Measurements from ENCODE around the gene ANKEF1. TPM values are rescaled to one million over a fixed set of nuclear protein-coding genes. Genes with fewer than 3 reads are reported as not detected.

The ANKEF1 gene
- total RNA-seq (2014; rRNA removed; shearing (Covaris generic)) (1.1 and 2.0 TPM in 2 replicates), total RNA-seq (2022) (4.7 and 6.4 TPM in 2 replicates), Bru-seq, nascent RNA (percentile 50 among the genes with signal in this experiment), BruChase-seq, experiment 1, labeled RNA remaining after a 6-hour chase (percentile 47 among the genes with signal in this experiment), BruChase-seq, experiment 2, labeled RNA remaining after a 2-hour chase (percentile 55 among the genes with signal in this experiment)
- long read RNA-seq, full-length matches to known transcripts, result 2 of 6 reads
- long read RNA-seq, partial matches to known transcripts, result 3 of 6 reads
- long read RNA-seq, other reads (novel, unspliced or antisense), result 1 of 6 reads

DNA sequence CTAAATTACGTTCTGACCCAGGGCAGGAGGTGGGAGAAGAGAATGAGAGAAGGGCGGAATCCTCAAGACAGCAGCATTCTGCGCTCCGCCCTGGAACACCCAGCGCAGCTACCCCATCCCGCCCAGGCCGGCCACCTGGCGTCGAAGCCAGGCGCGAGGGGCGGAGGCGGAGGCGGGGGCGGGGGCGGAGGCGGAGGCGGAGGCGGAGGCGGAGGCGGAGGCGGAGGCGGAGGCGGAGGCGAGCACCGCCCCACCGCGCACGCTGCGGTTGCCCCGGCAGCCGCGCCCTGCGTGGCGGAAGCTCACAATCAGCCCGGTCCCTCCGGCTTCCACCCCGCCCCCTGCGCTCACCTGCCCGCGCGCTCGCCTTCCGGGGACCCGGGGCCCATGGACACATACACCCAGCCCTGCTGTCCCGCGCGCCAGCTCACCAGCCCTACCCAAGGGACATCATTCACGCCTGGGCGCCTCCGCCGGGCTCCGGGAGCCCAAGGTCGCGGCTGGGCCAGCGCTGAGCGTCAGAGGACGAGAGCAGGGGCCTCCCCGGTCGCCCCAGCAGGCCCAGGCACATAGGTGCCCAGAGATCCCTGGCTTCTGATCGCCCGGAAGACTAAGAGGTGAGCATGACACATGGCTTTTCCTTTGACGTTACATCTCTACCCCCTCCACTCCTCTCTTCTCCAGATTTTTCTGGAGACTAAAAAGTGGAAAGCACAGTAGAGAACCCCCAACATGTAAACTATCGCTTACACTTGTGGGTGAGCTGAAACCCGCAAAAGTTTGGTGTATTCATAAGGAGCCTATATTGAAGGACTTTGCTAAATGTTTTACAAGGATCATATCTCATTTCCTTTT, at the start of gene ANKEF1:
ANKEF1 (plus strand) TSS at position 271 of the 855 bp plus-strand sequence. CDS start 3,315 bp downstream, outside the sequence.
- peak within 1 kb of the TSS; percentile 76 for H3K4me2 ChIP-seq (ENCODE audit: low read length)
- H3K4me3 ChIP-seq (ENCODE audit: low read depth, low read length, poor library complexity, severe bottlenecking), result peak within 1 kb of the TSS; percentile 78
- no peak within 1 kb of the TSS for H3K27ac ChIP-seq (ENCODE audit: low read depth, low read length, poor library complexity, severe bottlenecking)
- H3K9me2 ChIP-seq (ENCODE audit: insufficient read depth, low read length), result no peaks in the 10 kb centered on the region
- H4K20me1 ChIP-seq (ENCODE audit: insufficient read depth, low read length), result no peaks in the 10 kb centered on the region
- peak within 1 kb of the TSS; percentile 92 for H2AFZ ChIP-seq (ENCODE audit: low read length)
- no peaks in the 10 kb centered on the region for H3K79me2 ChIP-seq (ENCODE audit: insufficient read depth, low read depth, low read length)
- no peaks in the 10 kb centered on the region for H3K36me3 ChIP-seq (ENCODE audit: insufficient read depth, low read length)
- H3K4me1 ChIP-seq (ENCODE audit: insufficient read depth, low read length, poor library complexity, severe bottlenecking), result no peaks in the 10 kb centered on the region
- CTCF ChIA-PET (ENCODE audit: unreplicated experiment), result no interaction called here
- peak; percentile 86 for DNase-seq (ENCODE audit: low spot score)
- BruUV-seq (replicated peaks), result TSS peak; percentile 79
- POLR2A ChIA-PET, result interaction anchor here (0.6 to 1.7 kb wide), 2 partner anchors 21 to 704 kb away, joined by 3 to 7 read pairs; no protein-coding TSS in a partner anchor
- no peak for TF ChIP-seq EZH2phosphoT487 (IDR thresholded peaks at IDR 0.05; ENCODE audit: borderline replicate concordance, low read depth, low read length)
- TF ChIP-seq, protein P1, sequence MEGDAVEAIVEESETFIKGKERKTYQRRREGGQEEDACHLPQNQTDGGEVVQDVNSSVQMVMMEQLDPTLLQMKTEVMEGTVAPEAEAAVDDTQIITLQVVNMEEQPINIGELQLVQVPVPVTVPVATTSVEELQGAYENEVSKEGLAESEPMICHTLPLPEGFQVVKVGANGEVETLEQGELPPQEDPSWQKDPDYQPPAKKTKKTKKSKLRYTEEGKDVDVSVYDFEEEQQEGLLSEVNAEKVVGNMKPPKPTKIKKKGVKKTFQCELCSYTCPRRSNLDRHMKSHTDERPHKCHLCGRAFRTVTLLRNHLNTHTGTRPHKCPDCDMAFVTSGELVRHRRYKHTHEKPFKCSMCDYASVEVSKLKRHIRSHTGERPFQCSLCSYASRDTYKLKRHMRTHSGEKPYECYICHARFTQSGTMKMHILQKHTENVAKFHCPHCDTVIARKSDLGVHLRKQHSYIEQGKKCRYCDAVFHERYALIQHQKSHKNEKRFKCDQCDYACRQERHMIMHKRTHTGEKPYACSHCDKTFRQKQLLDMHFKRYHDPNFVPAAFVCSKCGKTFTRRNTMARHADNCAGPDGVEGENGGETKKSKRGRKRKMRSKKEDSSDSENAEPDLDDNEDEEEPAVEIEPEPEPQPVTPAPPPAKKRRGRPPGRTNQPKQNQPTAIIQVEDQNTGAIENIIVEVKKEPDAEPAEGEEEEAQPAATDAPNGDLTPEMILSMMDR (conservative IDR thresholded peaks at IDR 0.05; ENCODE audit: low read length), result no peak
- no peaks in the 10 kb centered on the region for H3K9me3 ChIP-seq (ENCODE audit: low read length)
- intact Hi-C loops (cut with micrococcal nuclease; ENCODE audit: unreplicated experiment), result loop anchor here (2.0 to 10.0 kb wide), 4 partner anchors 26 to 637 kb away; partner anchors contain the start of genes JAG1, MKKS and SLX4IP

DNA sequence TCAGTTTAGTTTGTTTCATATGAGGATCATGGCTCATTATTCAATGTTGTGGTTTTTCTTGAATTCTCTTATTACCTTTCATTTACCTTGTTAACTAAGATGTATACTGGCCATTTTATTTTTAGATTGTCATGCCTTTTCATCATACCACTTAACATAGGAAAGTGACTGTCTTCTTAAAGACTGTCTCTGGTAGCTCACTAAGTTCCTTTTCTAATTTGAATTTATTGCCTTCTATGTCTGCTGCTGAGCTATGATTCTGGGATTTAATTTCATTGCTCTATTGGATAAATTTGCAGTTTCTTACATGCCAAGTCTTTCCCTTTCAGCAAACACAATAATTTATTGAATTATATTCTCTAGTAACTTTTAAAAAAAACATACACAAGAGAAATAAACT, 49.5 kb upstream of the ANKEF1 start:
- POLR2A ChIA-PET, result no interaction called here
- H4K20me1 ChIP-seq (ENCODE audit: insufficient read depth, low read length), result no peaks in the 10 kb centered on the region
- H3K9me3 ChIP-seq (ENCODE audit: low read length), result no peaks in the 10 kb centered on the region
- intact Hi-C loops (cut with micrococcal nuclease; ENCODE audit: unreplicated experiment), result no loop called here
- DNase-seq (ENCODE audit: low spot score), result no peak
- H3K79me2 ChIP-seq (ENCODE audit: insufficient read depth, low read depth, low read length), result no peaks in the 10 kb centered on the region
- CTCF ChIA-PET (ENCODE audit: unreplicated experiment), result no interaction called here
- TF ChIP-seq, protein P1 (conservative IDR thresholded peaks at IDR 0.05; ENCODE audit: low read length), result no peak
- H3K4me3 ChIP-seq (ENCODE audit: low read depth, low read length, poor library complexity, severe bottlenecking), result no peak overlapping the region
- no peaks in the 10 kb centered on the region for H3K36me3 ChIP-seq (ENCODE audit: insufficient read depth, low read length)
- no peaks in the 10 kb centered on the region for H3K4me1 ChIP-seq (ENCODE audit: insufficient read depth, low read length, poor library complexity, severe bottlenecking)
- H2AFZ ChIP-seq (ENCODE audit: low read length), result no peak overlapping the region
- H3K27ac ChIP-seq (ENCODE audit: low read depth, low read length, poor library complexity, severe bottlenecking), result no peak overlapping the region
- BruUV-seq (replicated peaks), result no TSS peak
- no peak overlapping the region for H3K4me2 ChIP-seq (ENCODE audit: low read length)
- H3K9me2 ChIP-seq (ENCODE audit: insufficient read depth, low read length), result no peaks in the 10 kb centered on the region
